Activated CD8-positive, alpha-beta T cell treated with anti-CD3 and anti-CD28 coated beads for 36 hours (primary cell): ENCODE data around the gene IFFO2. TPM values are rescaled to one million over a fixed set of nuclear protein-coding genes. Genes with fewer than 3 reads are reported as not detected.

Source experiments
- ATAC-seq: fragments of 200-7000 bp; cut with Tn5 transposase; one replicate; pipeline ENCODE4 v1.10.0; 2021; ENCODE audit warnings: mild to moderate bottlenecking, moderate library complexity
- CTCF ChIA-PET: fragments of 350-600 bp; sonication (Branson Sonifier 250); formaldehyde crosslinking; loops from one replicate; lab custom pipeline; 2021; ENCODE audit warnings: antibody characterized with exemption; lab: Charles Lee
- POLR2A ChIA-PET: fragments of 350-600 bp; sonication (Branson Sonifier 250); formaldehyde crosslinking; loops from one replicate; lab custom pipeline; 2021; ENCODE audit warnings: antibody characterized with exemption; lab: Charles Lee
- DNase-seq: peaks from one replicate; pipeline ENCODE4 v3.0.0-alpha.2; 2020
- H3K27ac Mint-ChIP-seq: one replicate; pipeline ENCODE4 v1.8.0; 2021; ENCODE audit warnings: mild to moderate bottlenecking, mixed read lengths
- H3K27me3 Mint-ChIP-seq: one replicate; pipeline ENCODE4 v1.8.0; 2021; ENCODE audit warnings: mixed read lengths
- H3K36me3 Mint-ChIP-seq: one replicate; pipeline ENCODE4 v1.8.0; 2021; ENCODE audit warnings: low read depth, mixed read lengths
- H3K4me1 Mint-ChIP-seq: one replicate; pipeline ENCODE4 v1.8.0; 2021; ENCODE audit warnings: low read depth, mixed read lengths
- H3K4me3 Mint-ChIP-seq: one replicate; pipeline ENCODE4 v1.8.0; 2021; ENCODE audit warnings: mild to moderate bottlenecking, moderate library complexity, mixed read lengths
- H3K9me3 Mint-ChIP-seq: one replicate; pipeline ENCODE4 v1.8.0; 2021; ENCODE audit warnings: mixed read lengths
- CTCF ChIP-seq: fragments of 200-600 bp; IDR thresholded peaks from one replicate; pipeline ENCODE4 v1.8.0; 2022; ENCODE audit warnings: antibody characterized with exemption, mild to moderate bottlenecking
- intact Hi-C: fragments of 100-400 bp; cut with micrococcal nuclease; formaldehyde crosslinking; loops from one replicate; pipeline ENCODE4 v1.10.0; 2022
- total RNA-seq, 2 experiments: library from RNA; stranded (reverse); gene quantifications; one replicate each; pipeline ENCODE4 v1.2.3, GENCODE V29; 2021

The IFFO2 gene
- total RNA-seq, 2 experiments from 2014 or later, result 23.7 to 26.4 TPM

GRCh38 chr1:18943914-18944572 lies 12.4 kb downstream of the IFFO2 start:
- ATAC-seq (no peak), DNase-seq (no peak)
- CTCF ChIA-PET, result interaction anchor here (1.1 to 5.9 kb wide), 3 partner anchors 12 to 37 kb away, joined by 3 to 26 read pairs (median 5); partner anchors contain the start of gene IFFO2
- peaks cover 6% of the 10 kb centered on the region for H3K36me3 Mint-ChIP-seq
- no peak for TF ChIP-seq CTCF
- H3K4me1 Mint-ChIP-seq, result peaks cover 73% of the 10 kb centered on the region
- H3K27me3 Mint-ChIP-seq, result no peaks in the 10 kb centered on the region
- H3K4me3 Mint-ChIP-seq, result no peak overlapping the region
- POLR2A ChIA-PET, result interaction anchor here (1.6 to 4.5 kb wide), 3 partner anchors 11 to 17 kb away, joined by 6 to 24 read pairs (median 10); no protein-coding TSS in a partner anchor
- H3K27ac Mint-ChIP-seq, result peak overlapping the region; percentile 10
- H3K9me3 Mint-ChIP-seq, result no peaks in the 10 kb centered on the region
- intact Hi-C loops, result no loop called here

- intact Hi-C loops, result no loop called here
- Mint-ChIP-seq H3K4me1 (peaks cover 66% of the 10 kb centered on the region), H3K4me3 (no peak overlapping the region), H3K27me3 (no peaks in the 10 kb centered on the region), H3K27ac (no peak overlapping the region), H3K9me3 (no peaks in the 10 kb centered on the region), H3K36me3 (peaks cover 4% of the 10 kb centered on the region)
- no peak for TF ChIP-seq CTCF
- DNase-seq (no peak), ATAC-seq (no peak)
- ChIA-PET CTCF (interaction anchor here (1.2 to 5.9 kb wide), 2 partner anchors 30 to 36 kb away, joined by 3 to 26 read pairs; no protein-coding TSS in a partner anchor), POLR2A (interaction anchor here (4.5 kb wide), 1 partner anchor 16 kb away, joined by 24 read pairs; no protein-coding TSS in a partner anchor)
Measured at GRCh38 chr1:18943162-18943561, 13.3 kb downstream of the IFFO2 start.

- Mint-ChIP-seq H3K27me3 (no peaks in the 10 kb centered on the region), H3K27ac (no peak overlapping the region), H3K9me3 (no peaks in the 10 kb centered on the region), H3K4me1 (peaks cover 60% of the 10 kb centered on the region), H3K4me3 (no peak overlapping the region), H3K36me3 (peaks cover 2% of the 10 kb centered on the region)
- DNase-seq (no peak), ATAC-seq (no peak)
- POLR2A ChIA-PET, result interaction anchor here (4.5 kb wide), 1 partner anchor 15 kb away, joined by 24 read pairs; no protein-coding TSS in a partner anchor
- CTCF ChIA-PET, result interaction anchor here (1.1 to 5.9 kb wide), 2 partner anchors 15 to 35 kb away, joined by 4 to 26 read pairs; no protein-coding TSS in a partner anchor
- intact Hi-C loops, result no loop called here
- TF ChIP-seq CTCF, result no peak
Measured at GRCh38 chr1:18942340-18942739, 14.1 kb downstream of the IFFO2 start.

- no peak for ATAC-seq
- DNase-seq, result no peak
- H3K27ac Mint-ChIP-seq, result no peak overlapping the region
- no peak for TF ChIP-seq CTCF
- H3K4me1 Mint-ChIP-seq, result peaks cover 56% of the 10 kb centered on the region
- no peaks in the 10 kb centered on the region for H3K9me3 Mint-ChIP-seq
- H3K27me3 Mint-ChIP-seq, result no peaks in the 10 kb centered on the region
- ChIA-PET CTCF (interaction anchor here (1.0 to 5.9 kb wide), 5 partner anchors 12 to 34 kb away, joined by 3 to 26 read pairs (median 4); no protein-coding TSS in a partner anchor), POLR2A (interaction anchor here (4.5 kb wide), 1 partner anchor 14 kb away, joined by 24 read pairs; no protein-coding TSS in a partner anchor)
- peaks cover 2% of the 10 kb centered on the region for H3K36me3 Mint-ChIP-seq
- intact Hi-C loops, result no loop called here
- no peak overlapping the region for H3K4me3 Mint-ChIP-seq
Measured at GRCh38 chr1:18941221-18942141, 15.0 kb downstream of the IFFO2 start.
